LNCAP (cell line): ENCODE results near the gene LYZL6.

ENCODE experiments used
- TF ChIP-seq, protein P1 (sequence below): fragments of 450-650 bp; IDR thresholded peaks from 2 replicates; pipeline ENCODE4 v1.5.1; 2017; ENCODE audit warnings: mild to moderate bottlenecking

Gene LYZL6

DNA sequence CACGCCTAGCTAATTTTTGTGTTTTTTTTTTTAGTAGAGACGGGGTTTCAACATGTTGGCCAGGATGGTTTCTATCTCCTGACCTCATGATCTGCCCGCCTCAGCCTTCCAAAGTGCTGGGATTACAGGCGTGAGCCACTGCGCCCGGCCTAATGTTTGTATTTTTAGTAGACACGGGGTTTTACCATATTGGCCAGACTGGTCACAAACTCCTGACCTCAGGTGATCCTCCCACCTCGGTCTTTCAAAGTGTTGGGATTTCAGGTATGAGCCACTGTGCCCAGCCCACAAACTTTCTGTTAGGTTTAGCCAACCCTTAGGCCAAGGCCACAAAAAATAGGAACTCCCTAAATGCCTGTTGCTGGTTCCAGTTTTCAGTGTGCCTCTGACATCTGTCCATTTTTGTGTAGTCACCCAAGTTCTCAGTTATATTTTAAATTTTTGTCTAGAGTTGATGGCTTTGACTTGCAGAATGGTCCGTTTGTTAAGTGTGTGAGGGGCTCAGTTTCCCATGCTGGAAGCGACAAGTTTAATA is 25.1 kb upstream of the LYZL6 start:
- TF ChIP-seq, protein P1, sequence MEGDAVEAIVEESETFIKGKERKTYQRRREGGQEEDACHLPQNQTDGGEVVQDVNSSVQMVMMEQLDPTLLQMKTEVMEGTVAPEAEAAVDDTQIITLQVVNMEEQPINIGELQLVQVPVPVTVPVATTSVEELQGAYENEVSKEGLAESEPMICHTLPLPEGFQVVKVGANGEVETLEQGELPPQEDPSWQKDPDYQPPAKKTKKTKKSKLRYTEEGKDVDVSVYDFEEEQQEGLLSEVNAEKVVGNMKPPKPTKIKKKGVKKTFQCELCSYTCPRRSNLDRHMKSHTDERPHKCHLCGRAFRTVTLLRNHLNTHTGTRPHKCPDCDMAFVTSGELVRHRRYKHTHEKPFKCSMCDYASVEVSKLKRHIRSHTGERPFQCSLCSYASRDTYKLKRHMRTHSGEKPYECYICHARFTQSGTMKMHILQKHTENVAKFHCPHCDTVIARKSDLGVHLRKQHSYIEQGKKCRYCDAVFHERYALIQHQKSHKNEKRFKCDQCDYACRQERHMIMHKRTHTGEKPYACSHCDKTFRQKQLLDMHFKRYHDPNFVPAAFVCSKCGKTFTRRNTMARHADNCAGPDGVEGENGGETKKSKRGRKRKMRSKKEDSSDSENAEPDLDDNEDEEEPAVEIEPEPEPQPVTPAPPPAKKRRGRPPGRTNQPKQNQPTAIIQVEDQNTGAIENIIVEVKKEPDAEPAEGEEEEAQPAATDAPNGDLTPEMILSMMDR = no peak

- TF ChIP-seq, protein P1 = no peak
Measured at GRCh38 chr17:35965272-35965671, 21.8 kb upstream of the LYZL6 start.

DNA sequence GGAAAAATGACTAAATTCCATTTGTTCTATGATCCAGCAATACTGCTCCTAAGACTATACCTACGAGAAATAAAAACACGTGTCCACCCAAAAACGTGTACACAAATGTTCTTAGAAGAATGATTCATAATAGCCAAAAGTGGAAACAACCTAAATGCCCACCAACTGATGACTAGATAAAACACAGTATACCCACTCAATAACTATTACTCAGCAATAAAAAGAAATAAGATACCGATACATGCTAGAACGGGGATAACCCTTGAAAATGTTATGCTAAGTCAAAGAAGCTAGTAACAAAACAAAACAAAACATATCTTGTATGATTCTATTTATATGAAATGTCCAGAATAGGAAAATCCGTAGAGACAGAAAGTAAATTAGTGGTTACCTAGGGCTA is 20.1 kb upstream of the LYZL6 start:
- TF ChIP-seq, protein P1 = no peak

DNA sequence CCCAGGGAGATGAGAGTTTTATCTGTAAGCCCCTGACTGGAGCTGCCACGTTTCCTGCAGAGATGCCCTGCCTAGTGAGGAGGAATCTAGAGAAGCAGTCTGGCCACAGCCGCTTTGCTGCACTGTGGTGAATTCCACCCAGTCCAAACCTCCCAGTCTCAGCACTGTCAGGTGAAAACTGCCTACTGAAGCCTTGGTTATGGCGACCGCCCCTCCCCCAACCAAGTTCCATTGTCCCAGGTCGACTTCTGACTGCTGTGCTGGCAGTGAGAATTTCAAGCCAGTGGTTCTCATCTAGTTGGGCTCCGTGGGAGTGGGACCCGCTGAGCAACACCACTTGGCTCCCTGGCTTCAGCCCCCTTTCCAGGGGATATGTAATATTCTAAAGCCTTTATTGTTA is 10.2 kb upstream of the LYZL6 start:
- TF ChIP-seq, protein P1 = no peak

GRCh38 chr17:35949401-35949800 is 5.9 kb upstream of the LYZL6 start:
- TF ChIP-seq, protein P1 = no peak

DNA sequence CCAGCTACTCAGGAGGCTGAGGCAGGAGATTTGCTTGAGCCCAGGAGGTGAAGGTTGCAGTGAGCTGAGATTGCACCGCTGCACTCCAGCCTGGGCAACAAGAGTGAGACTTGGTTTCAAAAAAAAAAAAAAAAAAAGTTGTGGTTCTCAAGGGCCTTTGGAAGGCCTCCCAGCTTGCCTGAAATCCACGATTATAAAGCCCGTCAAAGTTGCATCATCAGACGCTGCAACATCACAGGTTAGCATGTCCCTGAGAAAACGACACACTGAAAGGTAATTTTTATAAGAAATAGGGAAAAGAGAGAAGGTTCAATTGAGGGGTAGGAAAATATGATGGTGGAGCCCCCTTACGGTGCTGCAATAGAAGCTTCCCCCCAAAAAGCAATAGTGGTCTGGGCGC is 4.6 kb upstream of the LYZL6 start:
- TF ChIP-seq, protein P1 = no peak

DNA sequence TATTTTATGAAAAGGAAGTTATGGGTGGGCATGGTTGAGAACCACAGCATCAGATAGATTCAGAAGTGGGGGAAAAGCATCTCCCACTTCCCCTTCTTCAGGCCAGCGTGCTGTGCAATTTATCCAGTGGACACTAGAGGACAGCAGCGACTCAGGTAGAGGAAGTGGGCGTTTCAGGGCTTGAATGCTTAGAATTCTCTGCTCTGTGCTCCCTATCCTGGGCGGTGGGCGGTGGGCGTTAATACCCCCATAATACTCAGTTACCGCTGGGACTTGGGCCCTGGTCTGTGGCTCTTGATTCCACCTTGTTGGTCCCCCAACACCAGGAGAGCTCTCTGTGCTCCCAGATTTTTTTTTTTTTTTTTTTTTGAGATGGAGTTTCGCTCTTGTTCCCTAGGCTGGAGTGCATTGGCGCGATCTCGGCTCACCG is 3.7 kb upstream of the LYZL6 start:
- TF ChIP-seq, protein P1 = peak; percentile 92

DNA sequence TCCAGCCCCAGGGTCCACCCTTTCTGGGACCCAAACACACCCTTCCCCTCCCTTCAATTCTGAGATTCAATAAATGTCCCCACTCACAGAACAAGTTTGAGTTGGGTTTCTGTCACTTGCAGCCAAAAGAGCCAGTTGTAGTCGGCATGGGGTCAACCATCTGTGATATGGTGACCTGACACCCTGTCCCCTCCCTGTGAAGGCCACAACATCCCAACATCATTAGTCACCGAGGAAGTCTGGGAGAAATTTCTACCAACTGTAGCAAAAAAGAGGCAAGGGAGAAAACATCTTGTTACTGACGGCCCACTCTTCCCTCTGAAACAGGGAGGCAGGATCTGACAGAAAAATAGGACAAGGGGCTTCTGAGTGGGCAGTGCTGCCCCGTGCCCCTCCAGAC is 638 bp upstream of the LYZL6 start:
- TF ChIP-seq, protein P1 = no peak
